ENCODE data around the gene HIVEP3.

- TF ChIP-seq CTCF (conservative IDR thresholded peaks at IDR 0.05; ENCODE audit: low read length), result no peak
- no peak for TF ChIP-seq EZH2phosphoT487 (IDR thresholded peaks at IDR 0.05; ENCODE audit: borderline replicate concordance)
These were observed 208.8 kb downstream of the HIVEP3 start for GRCh38 chr1:41709873-41710272.

Measured in Loucy (cell line).